Smooth muscle cell (in vitro differentiated cells): ENCODE measurements around the gene SNRNP200. TPM values are rescaled to one million over a fixed set of nuclear protein-coding genes. Genes with fewer than 3 reads are reported as not detected.

Experiments used
- DNase-seq: peaks from one replicate; lab custom pipeline; 2025; ENCODE audit not compliant: unreplicated experiment; lab: John Stamatoyannopoulos, UW
- H2AFZ ChIP-seq: fragments of 200-600 bp; sonication (generic); 2 replicates; pipeline ENCODE4 v1.6.0; 2016; ENCODE audit warnings: antibody characterized with exemption, low read depth, mild to moderate bottlenecking
- H3F3A ChIP-seq: fragments of 200-600 bp; sonication (generic); 2 replicates; pipeline ENCODE4 v1.6.0; 2017; ENCODE audit warnings: antibody characterized with exemption, low read depth
- H3K27ac ChIP-seq: fragments of 200-600 bp; sonication (generic); 2 replicates; pipeline ENCODE4 v1.5.1; 2016; ENCODE audit warnings: low read depth, mild to moderate bottlenecking
- H3K27me3 ChIP-seq: fragments of 200-600 bp; sonication (generic); 2 replicates; pipeline ENCODE4 v1.6.1; 2016; ENCODE audit warnings: low read depth, mild to moderate bottlenecking
- H3K36me3 ChIP-seq: fragments of 200-600 bp; sonication (generic); 2 replicates; pipeline ENCODE4 v1.5.1; 2016; ENCODE audit warnings: low read depth
- H3K4me1 ChIP-seq: fragments of 200-600 bp; sonication (generic); 2 replicates; pipeline ENCODE4 v1.5.1; 2016; ENCODE audit warnings: low read depth
- H3K4me2 ChIP-seq: fragments of 200-600 bp; sonication (generic); 2 replicates; pipeline ENCODE4 v1.6.0; 2016; ENCODE audit warnings: mild to moderate bottlenecking
- H3K4me3 ChIP-seq: fragments of 200-600 bp; sonication (generic); 2 replicates; pipeline ENCODE4 v1.5.1; 2016; ENCODE audit warnings: mild to moderate bottlenecking
- H3K79me2 ChIP-seq: fragments of 200-600 bp; sonication (generic); 2 replicates; pipeline ENCODE4 v1.6.0; 2016; ENCODE audit warnings: low read depth, mild to moderate bottlenecking
- H3K9ac ChIP-seq: fragments of 200-600 bp; sonication (generic); 2 replicates; pipeline ENCODE4 v1.6.0; 2016; ENCODE audit warnings: low read depth
- H3K9me3 ChIP-seq: fragments of 200-600 bp; sonication (generic); replicated peaks from 2 replicates; pipeline ENCODE4 v1.5.1; 2016; ENCODE audit warnings: low read depth
- H4K20me1 ChIP-seq: fragments of 200-600 bp; sonication (generic); 2 replicates; pipeline ENCODE4 v1.6.0; 2016; ENCODE audit warnings: low read depth
- WGBS: methylation state at CpG from one replicate; pipeline ENCODE4 v1.1.7; 2016; ENCODE audit warnings: low lambda C conversion rate; 5-methylcytosine and 5-hydroxymethylcytosine counted together
- polyA plus RNA-seq: library from polyadenylated mRNA; unstranded; fragments of >200 nt; fragmentation: Nextera tagmentation; extraction: Ambion mirVana; gene quantifications from 2 replicates; pipeline ENCODE4 v1.2.1, GENCODE V29; 2016
- total RNA-seq: library from RNA; depleted of rRNA; stranded (reverse); fragments of >200 nt; gene quantifications from 2 replicates; pipeline ENCODE4 v1.2.3, GENCODE V29; 2014
- TF ChIP-seq, protein P1 (sequence below): fragments of 200-600 bp; sonication (generic); IDR thresholded peaks from 2 replicates; pipeline ENCODE4 v1.5.1; 2017; ENCODE audit warnings: borderline replicate concordance, mild to moderate bottlenecking, antibody characterized with exemption; ENCODE audit not compliant: insufficient read depth, poor library complexity, severe bottlenecking

SNRNP200 gene
- total and polyA plus RNA-seq, 2 experiments from 2014 or later: 49.5 to 54.1 TPM

DNA sequence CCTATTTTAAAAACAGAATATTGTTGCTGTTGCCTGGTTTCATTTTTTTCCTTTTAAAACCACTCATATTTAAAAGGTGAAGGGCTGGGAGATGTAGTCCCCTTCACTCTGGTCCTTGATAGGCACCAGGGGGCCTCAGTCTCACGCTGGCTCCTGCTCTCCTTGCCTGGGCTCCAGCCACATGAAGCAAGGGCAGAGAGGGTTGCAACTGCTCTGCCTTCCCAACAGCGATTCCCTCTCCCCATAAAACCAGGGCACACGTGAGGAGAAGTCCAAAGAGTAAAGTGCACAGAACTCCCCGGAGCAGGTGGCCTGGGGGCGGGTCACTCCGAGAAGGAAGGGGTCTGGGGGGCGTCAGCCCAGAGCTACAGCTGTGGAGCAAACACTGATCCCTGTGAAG is 52.3 kb downstream of the SNRNP200 start:
- TF ChIP-seq, protein P1, sequence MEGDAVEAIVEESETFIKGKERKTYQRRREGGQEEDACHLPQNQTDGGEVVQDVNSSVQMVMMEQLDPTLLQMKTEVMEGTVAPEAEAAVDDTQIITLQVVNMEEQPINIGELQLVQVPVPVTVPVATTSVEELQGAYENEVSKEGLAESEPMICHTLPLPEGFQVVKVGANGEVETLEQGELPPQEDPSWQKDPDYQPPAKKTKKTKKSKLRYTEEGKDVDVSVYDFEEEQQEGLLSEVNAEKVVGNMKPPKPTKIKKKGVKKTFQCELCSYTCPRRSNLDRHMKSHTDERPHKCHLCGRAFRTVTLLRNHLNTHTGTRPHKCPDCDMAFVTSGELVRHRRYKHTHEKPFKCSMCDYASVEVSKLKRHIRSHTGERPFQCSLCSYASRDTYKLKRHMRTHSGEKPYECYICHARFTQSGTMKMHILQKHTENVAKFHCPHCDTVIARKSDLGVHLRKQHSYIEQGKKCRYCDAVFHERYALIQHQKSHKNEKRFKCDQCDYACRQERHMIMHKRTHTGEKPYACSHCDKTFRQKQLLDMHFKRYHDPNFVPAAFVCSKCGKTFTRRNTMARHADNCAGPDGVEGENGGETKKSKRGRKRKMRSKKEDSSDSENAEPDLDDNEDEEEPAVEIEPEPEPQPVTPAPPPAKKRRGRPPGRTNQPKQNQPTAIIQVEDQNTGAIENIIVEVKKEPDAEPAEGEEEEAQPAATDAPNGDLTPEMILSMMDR: no peak
- Histone ChIP-seq H3K79me2 (peaks cover 22% of the 10 kb centered on the region), H3K4me1 (no peaks in the 10 kb centered on the region), H3K4me2 (no peak overlapping the region), H4K20me1 (peaks cover 13% of the 10 kb centered on the region), H3F3A (peaks cover 4% of the 10 kb centered on the region), H3K9ac (no peak overlapping the region), H2AFZ (no peak overlapping the region), H3K27ac (no peak overlapping the region), H3K27me3 (no peaks in the 10 kb centered on the region), H3K36me3 (no peaks in the 10 kb centered on the region), H3K4me3 (no peak overlapping the region), H3K9me3 (no peaks in the 10 kb centered on the region)
- no peak for DNase-seq
- 94% methylated on average over 7 of the region's 7 CpGs for WGBS

DNA sequence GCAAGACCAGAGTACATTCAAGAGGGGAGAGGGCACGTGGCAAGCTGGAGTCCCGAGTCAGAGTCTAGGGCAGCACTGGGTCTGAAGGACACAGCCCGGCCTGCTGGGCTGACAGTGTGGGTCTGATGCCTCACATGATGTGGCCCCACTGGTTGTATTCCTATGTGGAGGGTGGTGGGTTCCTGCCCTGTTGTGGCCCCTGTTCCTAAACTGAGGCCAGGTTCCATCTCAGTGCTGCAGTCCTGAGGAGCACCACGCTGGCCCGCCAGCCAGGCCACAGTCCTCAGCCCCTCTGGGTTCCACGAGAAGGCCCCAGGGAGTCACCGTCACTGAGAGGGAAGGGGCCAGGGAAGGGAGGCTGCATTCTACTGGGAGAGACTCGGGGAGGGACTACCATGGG is 52.8 kb downstream of the SNRNP200 start:
- peaks cover 18% of the 10 kb centered on the region for H3K79me2 ChIP-seq
- no peaks in the 10 kb centered on the region for H3K9me3 ChIP-seq
- TF ChIP-seq, protein P1: no peak
- H3K9ac ChIP-seq: no peak overlapping the region
- WGBS: 97% methylated on average over 8 of the region's 8 CpGs
- H3K4me2 ChIP-seq: no peak overlapping the region
- no peak overlapping the region for H2AFZ ChIP-seq
- H3F3A ChIP-seq: peaks cover 4% of the 10 kb centered on the region
- no peak overlapping the region for H3K4me3 ChIP-seq
- peaks cover 9% of the 10 kb centered on the region for H4K20me1 ChIP-seq
- no peak for DNase-seq
- H3K4me1 ChIP-seq: no peaks in the 10 kb centered on the region
- no peaks in the 10 kb centered on the region for H3K27me3 ChIP-seq
- peak overlapping the region; percentile 47 for H3K27ac ChIP-seq
- H3K36me3 ChIP-seq: no peaks in the 10 kb centered on the region

DNA sequence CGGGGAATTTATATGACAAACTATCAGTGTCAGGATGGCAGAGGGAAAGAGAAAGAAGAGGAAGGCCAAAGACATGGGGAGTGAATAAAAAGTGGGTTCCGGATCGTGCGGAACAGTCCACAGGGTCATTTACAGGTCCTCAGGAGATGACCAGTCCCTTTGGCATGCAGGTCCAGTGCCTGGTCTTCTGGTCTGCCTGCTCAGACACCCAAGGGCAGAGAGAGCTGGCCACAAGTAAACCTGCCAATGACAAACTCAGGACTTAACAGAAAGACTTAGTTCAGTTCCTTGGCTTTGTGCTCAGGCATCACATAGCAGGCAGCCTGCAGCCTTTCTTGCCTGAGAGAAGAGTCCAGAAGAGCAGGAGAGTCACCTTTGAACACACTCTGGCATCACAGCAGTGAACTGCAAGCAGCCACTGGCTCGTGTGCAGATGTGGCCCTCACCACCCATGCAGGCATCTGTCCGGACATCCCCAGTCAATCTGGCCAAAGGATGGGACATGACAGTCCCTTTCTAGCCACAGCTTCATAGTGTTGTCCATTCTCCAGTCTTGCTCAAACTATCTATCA is 53.5 kb downstream of the SNRNP200 start:
- Histone ChIP-seq H3K4me2 (peak overlapping the region; percentile 7), H3K4me3 (no peak overlapping the region), H3K27me3 (no peaks in the 10 kb centered on the region), H3K36me3 (no peaks in the 10 kb centered on the region), H3K9ac (no peak overlapping the region), H2AFZ (no peak overlapping the region), H3F3A (peaks cover 4% of the 10 kb centered on the region), H3K9me3 (no peaks in the 10 kb centered on the region), H4K20me1 (peaks cover 2% of the 10 kb centered on the region), H3K4me1 (no peaks in the 10 kb centered on the region), H3K27ac (peak overlapping the region; percentile 59), H3K79me2 (peaks cover 11% of the 10 kb centered on the region)
- DNase-seq: no peak
- TF ChIP-seq, protein P1: no peak
- WGBS: 65% methylated on average over 6 of the region's 6 CpGs

DNA sequence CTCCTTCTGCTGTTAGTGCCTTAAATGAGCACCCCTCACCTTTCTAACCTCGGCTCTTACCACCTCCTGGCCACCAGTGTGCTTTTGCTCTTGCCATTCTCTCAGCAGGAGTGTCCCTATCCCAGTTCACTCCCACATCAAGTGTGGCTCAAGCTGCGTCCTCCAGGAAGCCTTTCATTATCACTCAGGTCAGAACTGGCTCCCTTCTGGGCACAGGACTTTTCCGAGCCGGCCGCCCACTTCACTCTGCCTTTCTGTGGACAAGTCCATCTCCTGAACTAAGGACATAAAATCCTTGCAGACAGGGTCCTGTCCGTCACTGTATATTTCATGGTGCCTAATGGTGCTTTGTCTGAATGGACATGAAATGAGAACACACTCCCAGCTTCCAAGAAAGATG is 55.2 kb downstream of the SNRNP200 start:
- no peak overlapping the region for H3K9ac ChIP-seq
- peaks cover 4% of the 10 kb centered on the region for H3F3A ChIP-seq
- no peak overlapping the region for H3K27ac ChIP-seq
- no peak for DNase-seq
- H3K4me3 ChIP-seq: no peak overlapping the region
- no peaks in the 10 kb centered on the region for H3K36me3 ChIP-seq
- TF ChIP-seq, protein P1: no peak
- H3K79me2 ChIP-seq: no peaks in the 10 kb centered on the region
- H3K4me1 ChIP-seq: no peaks in the 10 kb centered on the region
- H3K27me3 ChIP-seq: no peaks in the 10 kb centered on the region
- WGBS: 97% methylated on average over 6 of the region's 6 CpGs
- no peaks in the 10 kb centered on the region for H3K9me3 ChIP-seq
- H3K4me2 ChIP-seq: no peak overlapping the region
- H2AFZ ChIP-seq: no peak overlapping the region
- H4K20me1 ChIP-seq: no peaks in the 10 kb centered on the region
